Endothelial cell of umbilical vein (primary cell): ENCODE measurements around the gene DEPDC5. TPM values are rescaled to one million over a fixed set of nuclear protein-coding genes. Genes with fewer than 3 reads are reported as not detected.

Experiments
- BruUV-seq: library from RNA; stranded (reverse); fragments of 400-500 nt; replicated peaks from 2 replicates; lab custom pipeline; 2021; lab: Mats Ljungman, UMichigan
- CTCF ChIA-PET: fragments of 300-600, 350-600 bp; sonication (Branson Sonifier 250); formaldehyde crosslinking; loops from one replicate; lab custom pipeline; 2021; ENCODE audit warnings: antibody characterized with exemption, inconsistent platforms; lab: Charles Lee
- POLR2A ChIA-PET: fragments of 300-600, 350-600 bp; sonication (Branson Sonifier 250); formaldehyde crosslinking; loops from one replicate; lab custom pipeline; 2021; ENCODE audit warnings: antibody characterized with exemption, inconsistent platforms; lab: Charles Lee
- DNase-seq: peaks from one replicate; pipeline ENCODE4 v3.0.0-alpha.2; 2011; ENCODE audit warnings: low read depth, low spot score
- FAIRE-seq: peaks from 2 replicates; lab custom pipeline; 2011; peaks lifted over from hg19 to GRCh38; lab: Jason Lieb, UNC
- H2AFZ ChIP-seq: 2 replicates; pipeline ENCODE4 v1.6.0; 2012; ENCODE audit warnings: low read depth, low read length, control low read depth, inconsistent platforms
- H3K27ac ChIP-seq: 2 replicates; pipeline ENCODE4 v1.5.1; 2011; ENCODE audit warnings: low read depth, mild to moderate bottlenecking, control low read depth, low read length, moderate library complexity; ENCODE audit not compliant: insufficient read depth
- H3K27me3 ChIP-seq, 2 experiments: 2 replicates each; pipeline versions ENCODE4 v1.6.0 to v1.6.1; 2011; ENCODE audit warnings: low read length in 2 of 2, mixed read lengths in 1 of 2; ENCODE audit not compliant: control insufficient read depth in 2 of 2, insufficient read depth in 2 of 2
- H3K36me3 ChIP-seq, 2 experiments: 2 replicates in 1 of 2; 3 replicates in 1 of 2; pipeline ENCODE4 v1.5.1; 2011; ENCODE audit warnings: low read length in 2 of 2, mild to moderate bottlenecking in 1 of 2, moderate library complexity in 1 of 2; ENCODE audit not compliant: control insufficient read depth in 2 of 2, insufficient read depth in 2 of 2; ENCODE audit errors: extremely low read depth in 1 of 2
- H3K4me1 ChIP-seq: 3 replicates; pipeline ENCODE4 v1.5.1; 2011; ENCODE audit warnings: mild to moderate bottlenecking, low read length; ENCODE audit not compliant: control insufficient read depth, insufficient read depth; ENCODE audit errors: extremely low read depth
- H3K4me2 ChIP-seq: 2 replicates; pipeline ENCODE4 v1.6.1; 2011; ENCODE audit warnings: low read length, control low read depth, mixed read lengths; ENCODE audit not compliant: insufficient read depth
- H3K4me3 ChIP-seq, 3 experiments: fragments of 200-600 bp in 1 of 3; sonication (generic), shearing (Covaris generic) in 1 of 3; replicated peaks in 1 of 3; 2 replicates each; pipeline ENCODE4 v1.5.1; 2011 to 2016; ENCODE audit warnings: control low read depth in 3 of 3, low read length in 3 of 3, mild to moderate bottlenecking in 2 of 3, inconsistent platforms in 1 of 3, low read depth in 1 of 3, moderate library complexity in 1 of 3; ENCODE audit not compliant: insufficient read depth in 1 of 3
- H3K79me2 ChIP-seq: 2 replicates; pipeline ENCODE4 v1.6.0; 2012; ENCODE audit warnings: low read length, inconsistent platforms; ENCODE audit not compliant: control insufficient read depth, insufficient read depth
- H3K9ac ChIP-seq: replicated peaks from 2 replicates; pipeline ENCODE3; 2011; ENCODE audit warnings: low read length, control low read depth; ENCODE audit not compliant: insufficient read depth; ENCODE audit errors: extremely low read depth
- H3K9me1 ChIP-seq: replicated peaks from 3 replicates; pipeline ENCODE4 v1.6.0; 2011; ENCODE audit warnings: mild to moderate bottlenecking, low read length; ENCODE audit not compliant: control insufficient read depth, insufficient read depth; ENCODE audit errors: extremely low read depth
- H3K9me3 ChIP-seq: replicated peaks from 2 replicates; pipeline ENCODE4 v1.5.1; 2012; ENCODE audit warnings: low read length, inconsistent platforms; ENCODE audit not compliant: control insufficient read depth, insufficient read depth
- H4K20me1 ChIP-seq: replicated peaks from 2 replicates; pipeline ENCODE3; 2011; ENCODE audit warnings: mild to moderate bottlenecking, low read length; ENCODE audit not compliant: control insufficient read depth, insufficient read depth; ENCODE audit errors: extremely low read depth
- CTCF ChIP-seq, 2 donors: IDR thresholded peaks; 1 replicate in 1 of 2; 2 replicates in 1 of 2; pipeline ENCODE4 v1.5.1; 2011; ENCODE audit warnings: low read length in 2 of 2, mild to moderate bottlenecking in 2 of 2, moderate library complexity in 2 of 2, control low read depth in 1 of 2, inconsistent platforms in 1 of 2, low read depth in 1 of 2; ENCODE audit not compliant: insufficient read depth in 1 of 2; ENCODE audit errors: extremely low read depth in 1 of 2
- EZH2 ChIP-seq: IDR thresholded peaks from 2 replicates; pipeline ENCODE4 v1.6.1; 2012; ENCODE audit warnings: borderline replicate concordance, low read depth, mild to moderate bottlenecking, moderate library complexity, low read length, inconsistent platforms; ENCODE audit not compliant: severe bottlenecking
- FOS ChIP-seq: IDR thresholded peaks from 2 replicates; pipeline ENCODE4 v1.6.1; 2011; ENCODE audit warnings: mild to moderate bottlenecking, low read length, moderate library complexity, borderline replicate concordance; ENCODE audit not compliant: insufficient read depth
- GATA2 ChIP-seq: IDR thresholded peaks from 2 replicates; pipeline ENCODE4 v1.7.0; 2011; ENCODE audit warnings: low read depth, mild to moderate bottlenecking, moderate library complexity, mixed read lengths, low read length; ENCODE audit not compliant: insufficient read length, insufficient read depth
- JUN ChIP-seq: IDR thresholded peaks from 2 replicates; pipeline ENCODE4 v1.6.1; 2011; ENCODE audit warnings: borderline replicate concordance, low read depth; ENCODE audit not compliant: insufficient read length, insufficient read depth
- MAX ChIP-seq: IDR thresholded peaks from 2 replicates; pipeline ENCODE4 v1.6.1; 2011; ENCODE audit not compliant: insufficient read depth, insufficient read length
- MYC ChIP-seq: IDR thresholded peaks from one replicate; pipeline ENCODE4 v1.6.1; 2011; ENCODE audit warnings: mild to moderate bottlenecking, low read depth, low read length
- POLR2A ChIP-seq: IDR thresholded peaks from 2 replicates; pipeline ENCODE4 v1.6.1; 2012; ENCODE audit warnings: low read depth, mild to moderate bottlenecking, control low read depth, low read length
- POLR2AphosphoS5 ChIP-seq: IDR thresholded peaks from 2 replicates; pipeline ENCODE4 v1.6.1; 2012; ENCODE audit warnings: low read depth, mild to moderate bottlenecking, control low read depth, low read length, moderate library complexity; ENCODE audit not compliant: insufficient read depth
- dilution Hi-C: fragments of 300-500 bp; cut with MboI; formaldehyde crosslinking; loops from one replicate; pipeline ENCODE4 v1.15.0; 2019; ENCODE audit warnings: low sequenced_read_pairs; ENCODE audit not compliant: extremely low pct_ligation_motif_present
- intact Hi-C: fragments of 100-400 bp; cut with micrococcal nuclease; formaldehyde crosslinking; loops from one replicate; pipeline ENCODE4 v1.10.0; 2022
- polyA plus RNA-seq, 4 experiments: library from polyadenylated mRNA; depleted of rRNA in 3 of 4; stranded (reverse) in 3 of 4; unstranded in 1 of 4; fragments of >200 nt; gene quantifications; 2 replicates each; pipeline versions ENCODE4 v1.2.1 to v1.2.3, GENCODE V29; 2011 to 2012; ENCODE audit warnings: missing spikeins in 1 of 4
- total RNA-seq: library from RNA; stranded (reverse); gene quantifications from 2 replicates; pipeline ENCODE4 v1.2.3, GENCODE V29; 2021

DEPDC5 gene
- total and polyA plus RNA-seq, 2 donors (not counting 3 experiments of a cell fraction or from before 2014, with no cell fraction given), result 13.1 to 36.6 TPM

- no peaks in the 10 kb centered on the region for H3K9me3 ChIP-seq
- no peak overlapping the region for H3K4me2 ChIP-seq
- peaks cover 6 to 7% of the 10 kb centered on the region in 2 experiments for H3K36me3 ChIP-seq
- H4K20me1 ChIP-seq, result no peaks in the 10 kb centered on the region
- TF ChIP-seq POLR2AphosphoS5, result no peak
- TF ChIP-seq POLR2A, result no peak
- no peak for TF ChIP-seq EZH2
- no peak for TF ChIP-seq CTCF (IDR thresholded peaks at IDR 0.05; ENCODE audit: extremely low read depth in 1 of 2, insufficient read depth in 1 of 2, low read depth in 1 of 2, low read length in 2 of 2)
- no peak for TF ChIP-seq GATA2
- no peak for TF ChIP-seq MYC
- TF ChIP-seq JUN, result no peak
- TF ChIP-seq MAX, result no peak
- TF ChIP-seq FOS, result no peak
- no peak overlapping the region for H2AFZ ChIP-seq
- intact Hi-C loops, result no loop called here
- no peaks in the 10 kb centered on the region for H3K27me3 ChIP-seq
- H3K27ac ChIP-seq, result no peak overlapping the region
- no peak overlapping the region for H3K4me3 ChIP-seq
- no TSS peak for BruUV-seq
- H3K9me1 ChIP-seq, result no peaks in the 10 kb centered on the region
- ChIA-PET CTCF (no interaction called here), POLR2A (no interaction called here)
- DNase-seq, result no peak
- peaks cover 20% of the 10 kb centered on the region for H3K79me2 ChIP-seq
- no peaks in the 10 kb centered on the region for H3K4me1 ChIP-seq
- dilution Hi-C loops, result no loop called here
- FAIRE-seq, result no peak
- no peak overlapping the region for H3K9ac ChIP-seq
Measured at GRCh38 chr22:31726692-31727091, 27.1 kb upstream of the DEPDC5 start.
